GM21515 (cell line): ENCODE data around the gene USF2.

Experiments
- ATAC-seq: cut with Tn5 transposase; IDR thresholded peaks from one replicate; pipeline ENCODE4 v1.9.1; 2021; ENCODE audit not compliant: unreplicated experiment

USF2 gene

GRCh38 chr19:35240327-35240726 is 28.4 kb upstream of the USF2 start:
- no peak for ATAC-seq

- ATAC-seq: no peak
Measured at GRCh38 chr19:35241417-35241816, 27.3 kb upstream of the USF2 start.

- ATAC-seq: no peak
Measured at GRCh38 chr19:35246466-35247092, 22.2 kb upstream of the USF2 start.

- peak; percentile 40 for ATAC-seq
Measured at GRCh38 chr19:35247526-35248309, 21.0 kb upstream of the USF2 start.

GRCh38 chr19:35248310-35249145 is 20.2 kb upstream of the USF2 start, which contains the start of gene LSR:
Gene LSR, plus strand, starts transcription at chr19:35249002. Its CDS starts 21 bp downstream, at chr19:35249023.
- peak; percentile 86 for ATAC-seq

- no peak for ATAC-seq
Measured at GRCh38 chr19:35249146-35249847, 19.5 kb upstream of the USF2 start.

GRCh38 chr19:35249848-35250711 is 18.7 kb upstream of the USF2 start:
- ATAC-seq: no peak

- ATAC-seq: no peak
Measured at GRCh38 chr19:35251456-35251855, 17.3 kb upstream of the USF2 start.

GRCh38 chr19:35253316-35254286 is 15.2 kb upstream of the USF2 start:
- no peak for ATAC-seq

- ATAC-seq: no peak
Measured at GRCh38 chr19:35254341-35255297, 14.1 kb upstream of the USF2 start.

- ATAC-seq: no peak
Measured at GRCh38 chr19:35256566-35256965, 12.2 kb upstream of the USF2 start.

- no peak for ATAC-seq
Measured at GRCh38 chr19:35257113-35257461, 11.7 kb upstream of the USF2 start.

- no peak for ATAC-seq
Measured at GRCh38 chr19:35260694-35261304, 8.0 kb upstream of the USF2 start.

GRCh38 chr19:35261356-35262100 is 7.2 kb upstream of the USF2 start:
- no peak for ATAC-seq

- ATAC-seq: no peak
Measured at GRCh38 chr19:35262101-35262761, 6.5 kb upstream of the USF2 start.
